AG09309 (cell line): ENCODE results near the gene ERC1.
"Not testable (repeated sequence)": the region's sequence is repeated elsewhere in the genome, so short reads cannot be mapped to it uniquely, and the experiment has no call there.

ENCODE experiments used
- DNase-seq: peaks from one replicate; pipeline ENCODE4 v3.0.0-alpha.2; 2010; ENCODE audit warnings: low read depth
- H3K4me3 ChIP-seq: 2 replicates; pipeline ENCODE4 v1.5.1; 2011; ENCODE audit warnings: mild to moderate bottlenecking, low read depth, low read length, moderate library complexity; ENCODE audit not compliant: control insufficient read depth
- CTCF ChIP-seq: IDR thresholded peaks from 2 replicates; pipeline ENCODE4 v1.5.1; 2011; ENCODE audit warnings: mild to moderate bottlenecking, low read depth, low read length, inconsistent platforms; ENCODE audit not compliant: insufficient read depth, control insufficient read depth; ENCODE audit errors: missing control alignments

The ERC1 gene

GRCh38 chr12:1206118-1206734 is 215.2 kb downstream of the ERC1 start:
- DNase-seq, result no peak
- H3K4me3 ChIP-seq, result no peak overlapping the region
- no peak for TF ChIP-seq CTCF

GRCh38 chr12:1207276-1207675 is 216.3 kb downstream of the ERC1 start:
- DNase-seq, result no peak
- TF ChIP-seq CTCF, result no peak
- no peak overlapping the region for H3K4me3 ChIP-seq

GRCh38 chr12:1208719-1209118 is 217.7 kb downstream of the ERC1 start:
- DNase-seq, H3K4me3 ChIP-seq: not testable (repeated sequence)

- no peak for DNase-seq
- H3K4me3 ChIP-seq, result no peak overlapping the region
- TF ChIP-seq CTCF, result no peak
These were observed 221.5 kb downstream of the ERC1 start for GRCh38 chr12:1212526-1212925.

GRCh38 chr12:1213205-1213604 is 222.2 kb downstream of the ERC1 start:
- H3K4me3 ChIP-seq, result no peak overlapping the region
- no peak for DNase-seq
- TF ChIP-seq CTCF, result no peak

GRCh38 chr12:1213618-1214205 is 222.7 kb downstream of the ERC1 start:
- no peak overlapping the region for H3K4me3 ChIP-seq
- TF ChIP-seq CTCF, result no peak
- no peak for DNase-seq

GRCh38 chr12:1216560-1216959 is 225.5 kb downstream of the ERC1 start:
- no peak for TF ChIP-seq CTCF
- no peak for DNase-seq
- H3K4me3 ChIP-seq, result no peak overlapping the region
